Inflammatory macrophage treated with lipopolysaccharide for 1 hour (primary cell): ENCODE measurements around the gene NPAS2.

Source experiments
- DNase-seq, 2 donors: peaks; one replicate each; pipeline ENCODE4 v3.0.0-alpha.2; 2020 to 2022

NPAS2 gene

DNA sequence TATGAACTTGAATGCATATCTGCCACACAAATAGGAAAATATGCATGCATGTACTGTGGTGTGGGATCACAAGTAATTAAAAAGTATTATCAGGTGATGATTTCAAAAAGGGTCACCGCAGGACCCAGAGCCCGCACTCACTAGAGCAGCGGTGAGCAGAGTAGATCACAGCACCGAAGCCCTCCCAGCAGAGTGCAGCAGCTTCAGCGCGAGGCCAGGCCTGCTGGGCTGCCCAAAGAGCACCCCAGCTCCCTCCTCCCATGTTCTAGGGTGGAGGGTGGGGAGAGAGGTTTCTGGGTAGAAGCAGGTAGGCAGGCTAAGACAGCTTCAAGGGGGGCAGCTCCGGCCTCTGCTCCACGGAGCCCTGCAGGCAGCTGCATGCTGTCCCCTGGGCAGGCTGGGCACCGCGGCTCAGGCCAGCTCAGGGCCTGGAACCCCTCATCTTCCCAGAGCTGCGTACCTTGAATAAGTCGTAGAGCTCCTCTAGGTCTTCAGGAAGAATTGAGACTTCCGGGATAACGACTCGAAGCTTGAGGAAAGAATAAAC lies 207.1 kb downstream of the NPAS2 start:
- no peak for DNase-seq

DNA sequence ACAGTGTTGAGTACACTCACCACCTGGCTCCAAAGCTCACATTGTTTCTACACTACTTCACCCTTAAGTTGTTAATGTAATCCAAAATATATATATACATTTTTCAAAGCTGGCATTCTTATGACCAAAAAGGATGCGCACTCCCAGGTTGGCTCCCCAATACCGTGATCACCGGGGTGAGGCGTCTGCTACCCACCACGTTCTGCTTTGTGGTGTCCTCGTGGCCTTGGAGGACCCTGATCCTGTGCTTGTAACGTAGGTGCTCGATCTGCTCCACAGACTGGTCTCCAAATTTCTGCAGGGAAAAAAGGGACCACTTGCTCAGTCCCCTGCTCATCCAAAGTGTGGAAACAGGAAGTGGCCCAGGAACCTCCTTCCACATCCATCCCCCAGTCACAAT lies 207.9 kb downstream of the NPAS2 start:
- DNase-seq, result no peak

DNA sequence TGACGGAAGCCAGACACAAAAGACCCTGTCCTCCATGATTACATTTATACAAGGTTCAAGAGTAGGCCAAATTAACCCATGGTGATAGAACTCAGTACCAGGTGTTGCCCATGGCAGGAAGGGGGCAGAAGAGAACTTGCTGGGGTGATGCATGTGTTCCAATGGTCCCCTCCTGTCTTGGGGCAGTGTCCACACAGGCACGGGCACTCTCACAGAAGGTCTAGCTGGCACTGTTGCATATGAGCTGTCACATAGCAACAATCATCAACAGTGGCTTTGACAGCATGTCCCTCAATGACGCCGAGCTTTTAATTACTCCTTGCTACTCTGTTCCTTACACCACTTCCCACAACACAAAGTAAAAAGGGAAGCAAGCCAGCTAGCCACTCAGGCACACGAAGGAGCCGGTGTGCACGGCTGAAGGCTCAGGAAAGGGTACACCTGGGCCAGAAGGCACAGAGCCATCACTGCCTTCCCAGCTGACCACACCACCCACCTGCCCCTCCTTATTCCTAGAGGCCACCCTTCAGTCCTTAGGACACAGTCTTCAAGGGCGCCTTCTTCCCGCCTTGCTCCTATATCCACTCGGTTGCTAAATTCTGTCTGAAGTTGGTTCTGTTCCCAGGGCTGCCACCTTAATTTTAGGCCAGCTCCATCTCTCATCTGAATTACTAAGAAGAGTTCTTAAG lies 211.1 kb downstream of the NPAS2 start:
- peak in 1 of 2 donors; percentile 5 for DNase-seq

GRCh38 chr2:101032084-101032776 lies 212.3 kb downstream of the NPAS2 start:
- no peak for DNase-seq

- DNase-seq, result peak; percentile 19 to 39
Measured at GRCh38 chr2:101036562-101036961, 216.6 kb downstream of the NPAS2 start.

- DNase-seq, result no peak
Measured at GRCh38 chr2:101037161-101037755, 217.3 kb downstream of the NPAS2 start.

- peak; percentile 34 to 44 for DNase-seq
Measured at GRCh38 chr2:101038455-101039255, 218.7 kb downstream of the NPAS2 start.

GRCh38 chr2:101040072-101040471 lies 220.1 kb downstream of the NPAS2 start:
- no peak for DNase-seq

GRCh38 chr2:101040761-101041160 lies 220.8 kb downstream of the NPAS2 start:
- peak; percentile 62 to 74 for DNase-seq

- DNase-seq, result peak; percentile 80 to 86
Measured at GRCh38 chr2:101041413-101041812, 221.5 kb downstream of the NPAS2 start.

DNA sequence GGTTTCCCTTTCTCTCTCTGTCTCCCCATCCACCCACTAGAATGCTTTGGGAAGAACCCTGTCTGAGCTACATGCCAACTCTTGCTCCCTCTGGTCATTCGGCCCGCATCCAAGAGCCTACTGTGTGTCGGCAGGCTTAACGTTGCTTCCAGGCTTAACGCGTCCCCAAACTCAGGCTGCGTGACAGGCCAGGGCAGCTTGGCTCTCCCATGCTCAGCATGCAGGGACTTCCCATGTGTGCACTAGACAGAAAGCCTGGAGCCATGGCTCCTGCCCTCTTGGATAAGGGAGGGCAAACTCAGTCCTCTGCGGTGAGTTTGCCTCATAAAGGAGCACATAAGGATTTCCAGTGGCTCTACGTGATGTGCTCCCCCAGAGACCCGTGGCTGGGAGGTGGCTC lies 225.4 kb downstream of the NPAS2 start:
- no peak for DNase-seq
